GM13977 (cell line): ENCODE data around the gene USP1.

Experiments used
- DNase-seq: peaks from one replicate; pipeline ENCODE4 v3.0.0; 2012; ENCODE audit warnings: low spot score
- CTCF ChIP-seq: IDR thresholded peaks from 2 replicates; pipeline ENCODE4 v1.5.1; 2012; ENCODE audit warnings: mild to moderate bottlenecking, control low read depth; ENCODE audit not compliant: insufficient read depth; ENCODE audit errors: extremely low read depth, missing control alignments
- in situ Hi-C: fragments of 300-500 bp; cut with MboI; formaldehyde crosslinking; loops from one replicate; pipeline ENCODE4 v1.12.0; 2022; ENCODE audit warnings: low sequenced_read_pairs, low pct_unique_long_range_greater_than_20kb, mixed read lengths, inconsistent platforms; ENCODE audit not compliant: unreplicated experiment

Gene USP1

GRCh38 chr1:62424411-62424810 lies 12.4 kb upstream of the USP1 start:
- no peak for TF ChIP-seq CTCF
- no peak for DNase-seq
- in situ Hi-C loops = no loop called here

- in situ Hi-C loops = no loop called here
- no peak for DNase-seq
- TF ChIP-seq CTCF = no peak
Measured at GRCh38 chr1:62425041-62425440, 11.8 kb upstream of the USP1 start.

GRCh38 chr1:62426237-62426636 lies 10.6 kb upstream of the USP1 start:
- DNase-seq = no peak
- in situ Hi-C loops = no loop called here
- no peak for TF ChIP-seq CTCF

GRCh38 chr1:62426794-62427193 lies 10.1 kb upstream of the USP1 start:
- DNase-seq = no peak
- TF ChIP-seq CTCF = no peak
- in situ Hi-C loops = no loop called here

- no peak for TF ChIP-seq CTCF
- DNase-seq = no peak
- in situ Hi-C loops = no loop called here
Measured at GRCh38 chr1:62428351-62428750, 8.5 kb upstream of the USP1 start.

- in situ Hi-C loops = no loop called here
- TF ChIP-seq CTCF = no peak
- DNase-seq = no peak
Measured at GRCh38 chr1:62429581-62429980, 7.3 kb upstream of the USP1 start.
